IPS DF 6.9 (cell line): ENCODE data around the gene CCDC82.

Experiments used
- DNase-seq: peaks from one replicate; pipeline ENCODE4 v3.0.0-alpha.2; 2013; ENCODE audit warnings: low read depth, low spot score
- H3K27ac ChIP-seq: one replicate; pipeline ENCODE4 v1.5.1; 2013; ENCODE audit warnings: low read length, control low read depth
- H3K27me3 ChIP-seq: 2 replicates; pipeline ENCODE4 v1.6.1; 2013; ENCODE audit warnings: mild to moderate bottlenecking, low read length; ENCODE audit not compliant: control insufficient read depth, insufficient read depth
- H3K36me3 ChIP-seq: 2 replicates; pipeline ENCODE4 v1.6.1; 2013; ENCODE audit warnings: low read length; ENCODE audit not compliant: control insufficient read depth, insufficient read depth
- H3K4me1 ChIP-seq: 2 replicates; pipeline ENCODE4 v1.6.1; 2013; ENCODE audit warnings: low read length; ENCODE audit not compliant: control insufficient read depth, insufficient read depth
- H3K4me3 ChIP-seq: 2 replicates; pipeline ENCODE4 v1.5.1; 2013; ENCODE audit warnings: mild to moderate bottlenecking, low read length
- H3K9me3 ChIP-seq: 2 replicates; pipeline ENCODE4 v1.6.1; 2013; ENCODE audit warnings: low read length, inconsistent platforms; ENCODE audit not compliant: control insufficient read depth, insufficient read depth
- WGBS: extraction: QIAGEN DNeasy Blood & Tissue Kit; methylation state at CpG from one replicate; pipeline ENCODE4 v1.1.7; 2013; ENCODE audit warnings: mixed read lengths, missing lambda C conversion rate; ENCODE audit not compliant: insufficient read length, insufficient coverage; 5-methylcytosine and 5-hydroxymethylcytosine counted together

The CCDC82 gene

DNA sequence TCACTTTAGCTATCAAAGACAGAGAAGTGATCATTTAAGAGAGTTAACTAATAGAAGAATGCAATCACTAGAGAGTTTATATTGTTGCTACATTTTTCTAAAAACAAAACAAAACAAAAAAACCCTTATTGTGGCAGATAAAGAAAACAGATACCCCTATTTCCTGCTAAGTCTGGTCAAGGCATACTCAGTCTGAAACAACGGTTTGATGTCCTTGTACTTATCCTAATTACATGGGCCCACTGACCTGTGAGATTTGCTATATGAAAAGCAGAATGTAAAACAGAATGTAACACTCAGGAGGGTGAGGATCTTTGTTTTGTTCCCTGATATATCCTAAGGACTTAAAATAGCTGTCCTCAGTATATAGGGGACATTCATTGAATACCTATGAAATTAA, 71.3 kb downstream of the CCDC82 start:
- H3K27ac ChIP-seq: no peak overlapping the region
- H3K9me3 ChIP-seq: no peaks in the 10 kb centered on the region
- H3K27me3 ChIP-seq: no peaks in the 10 kb centered on the region
- WGBS: no CpG with 5 or more reads among the region's 1 CpG
- no peaks in the 10 kb centered on the region for H3K36me3 ChIP-seq
- no peaks in the 10 kb centered on the region; the same call in 1 of the 2 replicates for H3K4me1 ChIP-seq
- no peak overlapping the region for H3K4me3 ChIP-seq
- no peak for DNase-seq

DNA sequence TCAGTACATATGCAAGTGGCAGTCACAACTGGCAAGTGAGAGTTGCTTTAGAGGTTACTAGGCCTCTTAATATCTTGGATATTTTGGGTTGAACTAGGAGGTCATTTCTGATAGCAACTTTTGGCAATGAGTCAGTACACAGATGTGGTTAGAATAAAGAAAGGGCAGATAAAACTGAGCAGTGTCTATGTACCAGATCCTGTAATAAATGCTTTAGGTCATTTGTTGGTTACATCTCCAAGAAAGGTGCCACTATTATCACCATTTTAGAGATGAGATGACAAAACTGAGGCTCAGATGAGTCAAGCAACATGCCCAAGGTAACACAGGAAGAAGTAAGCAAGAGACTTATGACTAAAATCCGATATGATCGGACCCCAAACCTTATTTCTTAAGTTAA, 71.7 kb downstream of the CCDC82 start:
- no peaks in the 10 kb centered on the region for H3K27me3 ChIP-seq
- H3K4me3 ChIP-seq: no peak overlapping the region
- H3K4me1 ChIP-seq: peaks cover 2% of the 10 kb centered on the region; the same call in 1 of the 2 replicates
- no peaks in the 10 kb centered on the region for H3K36me3 ChIP-seq
- no peak overlapping the region for H3K27ac ChIP-seq
- WGBS: no CpG with 5 or more reads among the region's 2 CpGs
- DNase-seq: no peak
- no peaks in the 10 kb centered on the region for H3K9me3 ChIP-seq

DNA sequence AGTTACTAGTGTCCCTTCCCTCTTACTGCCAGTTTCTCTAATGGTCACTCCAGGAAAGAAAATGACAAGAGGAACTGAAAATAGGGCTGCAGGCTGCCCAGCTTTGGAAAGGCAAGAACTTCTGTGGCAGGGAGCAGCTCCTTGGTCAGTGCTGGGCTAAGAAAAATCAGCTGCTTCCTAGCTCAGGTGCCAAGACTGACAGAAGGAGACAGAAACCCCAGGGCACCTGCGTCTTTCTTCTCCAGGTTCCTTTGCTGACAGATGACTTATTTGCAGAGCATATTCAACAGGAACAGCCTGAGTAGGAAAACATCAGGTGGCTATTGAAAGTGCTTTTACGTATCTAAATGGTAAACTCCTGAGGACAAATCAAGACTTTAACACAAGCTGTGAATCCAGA, 72.1 kb downstream of the CCDC82 start:
- Histone ChIP-seq H3K27me3 (no peaks in the 10 kb centered on the region), H3K4me1 (peaks cover 2% of the 10 kb centered on the region; the same call in 1 of the 2 replicates), H3K9me3 (no peaks in the 10 kb centered on the region), H3K4me3 (no peak overlapping the region), H3K36me3 (no peaks in the 10 kb centered on the region), H3K27ac (no peak overlapping the region)
- no peak for DNase-seq
- WGBS: no CpG with 5 or more reads among the region's 2 CpGs

DNA sequence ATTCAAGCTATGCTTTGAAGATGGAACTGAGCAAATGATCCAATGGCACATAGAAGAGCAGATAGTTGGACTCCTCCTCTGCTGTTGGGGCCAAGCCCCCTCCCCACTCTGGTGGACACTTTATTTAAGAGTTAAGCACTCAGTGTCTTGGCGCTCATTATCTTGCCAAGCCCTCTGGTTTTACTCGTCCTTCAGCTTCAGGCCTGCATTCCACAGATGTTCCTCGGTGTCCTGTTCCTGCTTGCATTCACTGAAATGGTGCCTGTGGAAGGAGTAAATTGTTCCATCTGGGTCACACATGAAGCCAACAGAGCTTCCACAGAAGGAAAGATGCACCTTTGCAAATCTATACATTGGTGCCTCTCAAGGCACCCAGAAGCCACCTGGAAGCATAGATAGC, 72.8 kb downstream of the CCDC82 start:
- no peak for DNase-seq
- WGBS: no CpG with 5 or more reads among the region's 3 CpGs
- Histone ChIP-seq H3K4me3 (no peak overlapping the region), H3K27ac (no peak overlapping the region), H3K36me3 (no peaks in the 10 kb centered on the region), H3K27me3 (no peaks in the 10 kb centered on the region), H3K4me1 (peaks cover 2% of the 10 kb centered on the region; the same call in 1 of the 2 replicates), H3K9me3 (no peaks in the 10 kb centered on the region)

DNA sequence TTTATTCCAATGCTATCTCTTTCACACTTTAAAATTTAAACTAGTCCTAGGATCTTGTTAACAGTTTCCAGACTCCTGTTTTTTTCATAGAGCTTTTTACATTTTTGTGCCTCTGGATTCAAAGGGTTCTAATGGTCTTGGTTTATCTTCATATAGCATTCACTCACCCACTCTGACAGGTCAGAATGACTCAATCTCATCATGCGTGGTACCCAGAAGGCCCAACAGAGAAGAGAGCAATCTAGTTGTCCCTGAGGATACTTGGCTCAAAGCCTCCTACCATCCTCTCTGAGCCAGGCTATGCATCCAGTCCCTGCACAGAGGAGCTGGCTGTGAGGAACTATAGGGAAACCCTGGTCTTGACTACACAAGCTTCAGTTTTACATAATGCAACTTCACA, 74.2 kb downstream of the CCDC82 start:
- peaks cover 2% of the 10 kb centered on the region; the same call in 1 of the 2 replicates for H3K4me1 ChIP-seq
- no peak for DNase-seq

DNA sequence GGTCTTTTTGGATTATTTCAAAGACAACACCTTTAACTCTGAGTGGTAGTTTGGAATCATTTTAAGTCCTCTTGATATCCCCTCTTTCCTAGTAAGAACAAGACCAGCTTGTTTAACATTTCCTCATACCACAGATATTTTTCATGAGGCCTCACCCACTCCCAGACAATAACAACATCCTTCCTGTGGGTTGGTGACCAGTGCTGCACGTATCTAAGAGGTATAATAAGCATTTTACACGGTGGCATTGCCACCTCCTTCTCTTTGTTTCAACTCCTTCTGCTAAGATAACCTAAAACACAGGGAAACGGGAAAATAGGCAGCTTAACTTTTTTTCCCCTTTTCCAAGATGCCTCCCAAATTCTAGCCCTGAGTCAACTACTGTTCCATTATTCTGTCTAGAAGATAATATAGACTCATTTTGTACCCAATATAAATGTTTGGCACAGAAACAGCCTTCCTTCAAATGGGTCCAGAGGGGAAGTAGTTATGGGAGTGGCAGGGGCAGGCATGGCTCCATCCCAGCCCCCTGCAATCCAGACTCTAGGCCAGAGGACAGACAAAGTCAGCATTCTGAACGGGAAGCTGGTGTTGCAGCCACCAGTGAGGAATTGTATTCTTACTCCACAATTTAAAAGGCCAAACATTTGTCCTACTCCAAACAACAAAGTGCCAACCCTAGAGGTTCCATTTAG, 75.2 kb downstream of the CCDC82 start:
- H3K27ac ChIP-seq: no peak overlapping the region
- no CpG with 5 or more reads among the region's 4 CpGs for WGBS
- peaks cover 2% of the 10 kb centered on the region; the same call in 1 of the 2 replicates for H3K4me1 ChIP-seq
- DNase-seq: no peak
- no peaks in the 10 kb centered on the region for H3K27me3 ChIP-seq
- H3K36me3 ChIP-seq: no peaks in the 10 kb centered on the region
- H3K9me3 ChIP-seq: no peaks in the 10 kb centered on the region
- H3K4me3 ChIP-seq: no peak overlapping the region

More for the DNA sequence above, 74.2 kb downstream of the CCDC82 start:
- Histone ChIP-seq H3K27me3 (no peaks in the 10 kb centered on the region), H3K4me3 (no peak overlapping the region), H3K27ac (no peak overlapping the region), H3K9me3 (no peaks in the 10 kb centered on the region), H3K36me3 (no peaks in the 10 kb centered on the region)
- WGBS: no CpG with 5 or more reads among the region's 1 CpG

DNA sequence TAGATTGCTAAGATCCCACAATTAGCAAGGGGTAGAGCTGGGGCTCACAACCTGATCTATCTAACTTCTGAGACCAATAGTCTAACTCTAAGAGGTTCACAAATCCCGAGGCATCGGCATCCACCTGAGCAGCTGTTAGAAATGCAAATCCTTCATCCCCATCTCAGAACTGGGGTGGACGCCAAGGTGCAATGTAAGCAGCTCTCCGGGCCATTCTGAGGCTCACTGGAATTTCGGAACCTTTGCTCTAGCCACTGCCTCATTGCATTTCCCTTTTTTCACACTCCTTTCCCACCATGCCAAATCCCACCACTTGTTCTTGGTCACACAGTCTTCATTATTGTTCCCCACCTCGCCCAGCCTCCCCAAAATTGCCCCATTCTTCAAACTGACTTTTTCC, 76.5 kb downstream of the CCDC82 start:
- no CpG with 5 or more reads among the region's 6 CpGs for WGBS
- no peak overlapping the region for H3K4me3 ChIP-seq

DNA sequence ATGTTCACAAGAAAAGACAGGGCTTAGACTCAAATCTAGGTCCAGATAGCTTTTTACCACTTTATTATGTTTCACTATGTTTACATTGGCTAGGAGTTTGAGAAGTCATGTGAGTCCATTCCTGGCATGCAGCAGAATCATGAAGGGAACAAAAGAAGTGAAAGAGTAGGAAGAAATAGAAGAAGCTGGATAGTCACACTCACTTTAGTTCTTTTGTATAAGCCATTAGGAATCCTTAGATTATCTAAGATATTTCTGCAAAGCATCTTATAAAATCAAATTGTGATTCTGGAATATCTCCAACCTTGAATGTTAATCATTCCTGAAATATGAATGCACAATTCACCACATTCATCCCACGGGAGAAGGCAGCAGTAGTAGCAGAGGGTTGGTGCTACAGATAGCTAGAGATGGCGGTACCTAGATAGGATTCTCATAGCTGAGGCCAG, 78.6 kb downstream of the CCDC82 start:
- no peak overlapping the region for H3K27ac ChIP-seq
- peaks cover 2% of the 10 kb centered on the region; the same call in 1 of the 2 replicates for H3K4me1 ChIP-seq
- no peaks in the 10 kb centered on the region for H3K27me3 ChIP-seq
- no CpG with 5 or more reads among the region's 2 CpGs for WGBS
- no peaks in the 10 kb centered on the region for H3K36me3 ChIP-seq
- H3K9me3 ChIP-seq: no peaks in the 10 kb centered on the region
- DNase-seq: no peak
- H3K4me3 ChIP-seq: no peak overlapping the region

More for the DNA sequence above, 76.5 kb downstream of the CCDC82 start:
- Histone ChIP-seq H3K27ac (no peak overlapping the region), H3K4me1 (peaks cover 2% of the 10 kb centered on the region; the same call in 1 of the 2 replicates), H3K27me3 (no peaks in the 10 kb centered on the region), H3K9me3 (no peaks in the 10 kb centered on the region), H3K36me3 (no peaks in the 10 kb centered on the region)
- DNase-seq: no peak

DNA sequence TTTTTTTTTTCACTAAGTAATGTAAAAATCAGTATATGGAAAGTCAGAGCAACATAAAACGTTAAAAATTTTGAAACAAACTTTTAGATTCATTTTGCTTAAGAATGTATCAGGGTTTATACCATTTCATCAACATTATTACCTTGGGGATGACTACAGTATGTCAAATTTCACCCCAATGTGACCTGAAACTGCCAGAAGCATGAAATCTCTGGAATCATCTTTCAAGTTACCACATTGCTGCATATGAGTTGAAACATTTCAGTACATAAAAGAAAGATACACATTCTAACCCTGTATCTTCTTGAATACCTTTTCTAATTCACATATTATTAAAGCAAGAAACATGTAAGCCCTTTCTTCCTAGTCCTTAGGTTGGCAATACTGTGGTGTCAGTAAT, 79.5 kb downstream of the CCDC82 start:
- DNase-seq: no peak
- Histone ChIP-seq H3K36me3 (no peaks in the 10 kb centered on the region), H3K4me1 (peaks cover 2% of the 10 kb centered on the region; the same call in 1 of the 2 replicates), H3K27me3 (no peaks in the 10 kb centered on the region), H3K27ac (no peak overlapping the region), H3K4me3 (no peak overlapping the region), H3K9me3 (no peaks in the 10 kb centered on the region)
- WGBS: no CpG with 5 or more reads among the region's 1 CpG

DNA sequence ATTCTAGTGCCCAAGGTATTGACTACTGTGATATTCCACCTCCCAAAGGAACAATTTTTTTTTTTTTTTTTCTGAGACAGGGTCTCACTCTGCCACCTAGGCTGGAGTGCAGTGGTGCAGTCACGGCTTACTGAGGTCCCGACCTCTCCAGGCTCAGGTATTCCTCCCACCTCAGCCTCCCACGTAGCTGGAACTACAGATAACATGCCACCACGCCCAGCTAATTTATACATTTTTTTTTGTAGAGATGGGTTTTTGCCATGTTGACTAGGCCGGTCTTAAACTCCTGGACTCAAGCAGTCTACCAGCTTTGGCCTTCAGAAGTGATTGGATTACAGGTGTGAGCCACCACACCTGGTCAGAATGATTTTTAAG, 80.1 kb downstream of the CCDC82 start:
- no peak overlapping the region for H3K4me3 ChIP-seq
- no peak for DNase-seq
- no peaks in the 10 kb centered on the region for H3K27me3 ChIP-seq
- WGBS: no CpG with 5 or more reads among the region's 5 CpGs
- no peaks in the 10 kb centered on the region for H3K9me3 ChIP-seq
- no peaks in the 10 kb centered on the region for H3K36me3 ChIP-seq
- H3K4me1 ChIP-seq: peaks cover 2% of the 10 kb centered on the region; the same call in 1 of the 2 replicates
- no peak overlapping the region for H3K27ac ChIP-seq
